ENCODE results near the gene NBAS.

DNA sequence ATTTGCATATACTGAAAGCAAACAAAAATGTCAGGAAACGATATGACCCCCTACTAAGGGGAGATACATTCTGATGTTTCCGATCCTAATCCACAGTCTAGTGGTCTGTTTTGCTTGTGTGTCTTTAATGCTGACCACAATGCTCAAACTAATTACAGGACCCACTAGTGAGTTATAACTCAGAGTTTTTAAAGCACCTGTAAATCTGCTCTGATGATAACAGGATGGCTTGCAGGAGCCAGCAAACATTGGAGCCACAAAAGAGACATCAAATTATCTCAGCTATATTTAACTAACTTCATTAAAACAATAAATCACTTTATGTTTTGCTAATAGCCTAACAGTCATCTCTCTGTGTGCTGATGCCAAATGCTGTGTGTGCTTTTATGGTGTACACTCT lies 300.3 kb downstream of the NBAS start:
- no peak for TF ChIP-seq POLR2A (IDR thresholded peaks at IDR 0.05; ENCODE audit: low read depth, low read length)
- TF ChIP-seq, protein P1, sequence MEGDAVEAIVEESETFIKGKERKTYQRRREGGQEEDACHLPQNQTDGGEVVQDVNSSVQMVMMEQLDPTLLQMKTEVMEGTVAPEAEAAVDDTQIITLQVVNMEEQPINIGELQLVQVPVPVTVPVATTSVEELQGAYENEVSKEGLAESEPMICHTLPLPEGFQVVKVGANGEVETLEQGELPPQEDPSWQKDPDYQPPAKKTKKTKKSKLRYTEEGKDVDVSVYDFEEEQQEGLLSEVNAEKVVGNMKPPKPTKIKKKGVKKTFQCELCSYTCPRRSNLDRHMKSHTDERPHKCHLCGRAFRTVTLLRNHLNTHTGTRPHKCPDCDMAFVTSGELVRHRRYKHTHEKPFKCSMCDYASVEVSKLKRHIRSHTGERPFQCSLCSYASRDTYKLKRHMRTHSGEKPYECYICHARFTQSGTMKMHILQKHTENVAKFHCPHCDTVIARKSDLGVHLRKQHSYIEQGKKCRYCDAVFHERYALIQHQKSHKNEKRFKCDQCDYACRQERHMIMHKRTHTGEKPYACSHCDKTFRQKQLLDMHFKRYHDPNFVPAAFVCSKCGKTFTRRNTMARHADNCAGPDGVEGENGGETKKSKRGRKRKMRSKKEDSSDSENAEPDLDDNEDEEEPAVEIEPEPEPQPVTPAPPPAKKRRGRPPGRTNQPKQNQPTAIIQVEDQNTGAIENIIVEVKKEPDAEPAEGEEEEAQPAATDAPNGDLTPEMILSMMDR (IDR thresholded peaks at IDR 0.05; ENCODE audit: extremely low read depth in 1 of 2, insufficient read depth in 1 of 2, low read depth in 1 of 2, low read length in 2 of 2): no peak

Data from endothelial cell of umbilical vein (primary cell).